Dendritic cell treated with granulocyte-macrophage colony-stimulating factor and Interleukin-4, amounts not matched to agents 40 ng/mL and 50 ng/mL, for 4 days (primary cell): ENCODE data around the gene MYO1E.

ENCODE experiments used
- H3K27ac Mint-ChIP-seq: one replicate; pipeline ENCODE4 v1.8.0; 2022; ENCODE audit warnings: mild to moderate bottlenecking, mixed read lengths
- H3K27me3 Mint-ChIP-seq: one replicate; pipeline ENCODE4 v1.8.0; 2022; ENCODE audit warnings: mild to moderate bottlenecking, mixed read lengths
- H3K36me3 Mint-ChIP-seq: one replicate; pipeline ENCODE4 v1.8.0; 2022; ENCODE audit warnings: low read depth, mixed read lengths
- H3K4me1 Mint-ChIP-seq: one replicate; pipeline ENCODE4 v1.8.0; 2022; ENCODE audit warnings: low read depth, mixed read lengths
- H3K4me3 Mint-ChIP-seq: one replicate; pipeline ENCODE4 v1.8.0; 2022; ENCODE audit warnings: mild to moderate bottlenecking, moderate library complexity, mixed read lengths
- H3K9me3 Mint-ChIP-seq: one replicate; pipeline ENCODE4 v1.8.0; 2022; ENCODE audit warnings: mixed read lengths
- intact Hi-C: fragments of 100-400 bp; cut with micrococcal nuclease; formaldehyde crosslinking; loops from one replicate; pipeline ENCODE4 v1.15.0; 2022

MYO1E gene

DNA sequence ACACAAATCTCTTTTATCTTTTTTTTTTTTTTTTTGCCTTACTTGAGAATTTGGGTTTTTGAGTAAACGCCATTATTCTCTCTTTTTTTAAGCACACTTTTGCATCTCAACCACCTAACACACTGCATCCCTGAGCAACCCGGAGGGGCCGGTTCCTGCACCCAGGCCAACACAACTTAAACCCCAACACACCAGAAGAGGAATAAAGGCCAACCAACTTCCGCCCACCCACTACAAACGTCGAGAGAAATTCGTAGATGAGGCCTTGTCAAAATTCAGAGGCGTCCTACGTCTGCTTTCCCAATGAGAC lies 268.1 kb downstream of the MYO1E start:
- Mint-ChIP-seq H3K36me3 (peaks cover 36% of the 10 kb centered on the region), H3K9me3 (no peaks in the 10 kb centered on the region), H3K27ac (peak overlapping the region; percentile 97), H3K4me3 (peak overlapping the region; percentile 84), H3K4me1 (peaks cover 24% of the 10 kb centered on the region), H3K27me3 (no peaks in the 10 kb centered on the region)
- intact Hi-C loops, result loop anchor here (10.0 kb wide), 1 partner anchor 120 kb away; the partner anchor contains the start of gene RNF111

GRCh38 chr15:59099162-59099685 lies 273.4 kb downstream of the MYO1E start:
- intact Hi-C loops, result no loop called here
- H3K4me3 Mint-ChIP-seq, result no peak overlapping the region

GRCh38 chr15:59096429-59096828 lies 276.2 kb downstream of the MYO1E start:
- intact Hi-C loops, result no loop called here
- Mint-ChIP-seq H3K9me3 (no peaks in the 10 kb centered on the region), H3K27ac (no peak overlapping the region), H3K27me3 (no peaks in the 10 kb centered on the region), H3K4me3 (no peak overlapping the region), H3K36me3 (peaks cover 83% of the 10 kb centered on the region), H3K4me1 (no peaks in the 10 kb centered on the region)

More at GRCh38 chr15:59099162-59099685, 273.4 kb downstream of the MYO1E start:
- Mint-ChIP-seq H3K4me1 (peaks cover 8% of the 10 kb centered on the region), H3K27me3 (no peaks in the 10 kb centered on the region), H3K27ac (no peak overlapping the region), H3K36me3 (peaks cover 61% of the 10 kb centered on the region), H3K9me3 (no peaks in the 10 kb centered on the region)

- no peaks in the 10 kb centered on the region for H3K9me3 Mint-ChIP-seq
- intact Hi-C loops, result loop anchor here (5.0 kb wide), 1 partner anchor 37 kb away; no protein-coding TSS in a partner anchor
- no peak overlapping the region for H3K27ac Mint-ChIP-seq
- no peaks in the 10 kb centered on the region for H3K27me3 Mint-ChIP-seq
- no peaks in the 10 kb centered on the region for H3K4me1 Mint-ChIP-seq
- H3K4me3 Mint-ChIP-seq, result no peak overlapping the region
- H3K36me3 Mint-ChIP-seq, result peaks cover 87% of the 10 kb centered on the region
Observed at GRCh38 chr15:59094077-59094476, 278.6 kb downstream of the MYO1E start.

GRCh38 chr15:59087731-59088130 lies 284.9 kb downstream of the MYO1E start:
- peaks cover 98% of the 10 kb centered on the region for H3K36me3 Mint-ChIP-seq
- no peaks in the 10 kb centered on the region for H3K27me3 Mint-ChIP-seq
- no peaks in the 10 kb centered on the region for H3K9me3 Mint-ChIP-seq
- no peak overlapping the region for H3K4me3 Mint-ChIP-seq
- H3K27ac Mint-ChIP-seq, result no peak overlapping the region
- no peaks in the 10 kb centered on the region for H3K4me1 Mint-ChIP-seq
- intact Hi-C loops, result no loop called here
